Testis (tissue), 3 donors: ENCODE data around the gene RPTOR. TPM values are rescaled to one million over a fixed set of nuclear protein-coding genes. Genes with fewer than 3 reads are reported as not detected.

Source experiments
- DNase-seq: peaks from one replicate; pipeline ENCODE4 v3.0.0-alpha.2; 2019
- H3K27ac ChIP-seq, 2 donors: fragments of 200-600 bp; sonication (generic); one replicate each; pipeline ENCODE4 v1.5.1; 2019
- H3K27me3 ChIP-seq: fragments of 200-600 bp; sonication (generic); one replicate; pipeline ENCODE4 v1.5.1; 2019
- H3K36me3 ChIP-seq: fragments of 200-600 bp; sonication (generic); one replicate; pipeline ENCODE4 v1.5.1; 2017; ENCODE audit warnings: low read depth; ENCODE audit errors: missing control alignments
- H3K4me1 ChIP-seq: fragments of 200-600 bp; sonication (generic); one replicate; pipeline ENCODE4 v1.5.1; 2019
- H3K4me3 ChIP-seq, 2 donors: fragments of 200-600 bp; sonication (generic); one replicate each; pipeline ENCODE4 v1.5.1; 2017 to 2019
- H3K9me3 ChIP-seq: fragments of 200-600 bp; sonication (generic); one replicate; pipeline ENCODE4 v1.5.1; 2017
- POLR2A ChIP-seq: fragments of 450-650 bp; IDR thresholded peaks from one replicate; pipeline ENCODE4 v1.6.1; 2017; ENCODE audit warnings: antibody characterized with exemption, mild to moderate bottlenecking, moderate library complexity
- WGBS, 2 donors: methylation state at CpG; one replicate each; pipeline ENCODE4 v1.1.5; 2018; 5-methylcytosine and 5-hydroxymethylcytosine counted together
- intact Hi-C: fragments of 100-400 bp; cut with DNase I; formaldehyde crosslinking; loops from one replicate; pipeline ENCODE4 v1.15.1; 2023; ENCODE audit warnings: low total_unique reads
- polyA plus RNA-seq: library from polyadenylated mRNA; stranded (reverse); fragments of 350-450 nt; fragmentation: Illumina TruSeq; extraction: RNeasy Lipid Tissue Mini Kit (QIAGEN cat#74804); gene quantifications from one replicate; pipeline ENCODE4 v1.2.3, GENCODE V29; 2014; ENCODE audit warnings: low read depth, low replicate concordance; ENCODE audit not compliant: insufficient read depth
- total RNA-seq, 2 donors: library from RNA; depleted of rRNA; stranded (reverse); fragments of >200 nt; gene quantifications; one replicate each; pipeline ENCODE4 v1.2.3, GENCODE V29; 2016
- TF ChIP-seq, protein P1 (sequence below), 3 experiments: fragments of 450-650 bp in 2 of 3; fragments of 200-600 bp in 1 of 3; sonication (generic) in 1 of 3; IDR thresholded peaks; one replicate each; pipeline ENCODE4 v1.5.1; 2016 to 2019; ENCODE audit warnings: antibody characterized with exemption in 3 of 3, mild to moderate bottlenecking in 2 of 3, moderate library complexity in 1 of 3

RPTOR gene
- total and polyA plus RNA-seq, 3 donors from 2014 or later: 21.8 to 68.3 (median 56.6) TPM

DNA sequence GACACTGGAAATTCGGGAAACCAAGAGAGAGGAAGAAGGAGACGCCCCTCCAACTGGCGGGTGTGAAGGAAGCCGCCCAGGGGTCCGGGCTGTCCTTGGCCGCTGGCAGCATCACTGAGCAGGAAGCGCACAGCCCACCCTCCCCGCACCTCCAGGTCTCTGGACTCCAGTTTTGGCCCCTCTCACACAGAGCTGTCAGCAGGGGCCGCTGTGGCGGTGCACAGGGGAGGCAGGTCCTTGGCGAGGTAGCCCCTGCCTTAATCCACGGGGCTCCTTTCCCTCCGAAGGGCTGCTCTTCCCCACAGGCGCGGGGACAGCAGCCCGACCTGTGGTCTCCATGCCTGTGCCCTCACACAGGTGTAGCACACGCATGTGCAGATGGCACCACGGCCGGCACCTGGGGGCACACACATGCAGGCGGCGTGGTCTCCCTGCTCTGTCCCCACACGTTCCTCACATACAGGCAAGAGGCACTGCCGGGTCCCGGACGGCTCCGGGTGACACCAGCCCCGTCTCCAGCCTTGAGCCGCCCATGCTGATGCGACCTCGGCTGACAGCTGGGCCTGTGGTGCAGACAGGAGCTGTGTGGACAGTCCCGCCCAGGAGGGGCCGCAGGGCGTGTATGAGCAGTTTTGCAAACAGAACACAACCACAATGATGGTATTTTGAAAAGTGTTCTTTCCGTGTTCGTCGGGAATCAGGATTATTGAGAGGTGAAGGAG is 420.4 kb downstream of the RPTOR start:
- H3K27ac ChIP-seq: no peak overlapping the region
- WGBS, 2 donors: 89 to 95% methylated on average over 19 to 36 of the region's 36 CpGs
- H3K4me1 ChIP-seq: peaks cover 24% of the 10 kb centered on the region
- no peaks in the 10 kb centered on the region for H3K9me3 ChIP-seq
- no peaks in the 10 kb centered on the region for H3K27me3 ChIP-seq
- intact Hi-C loops: loop anchor here (10.0 kb wide), 1 partner anchor 100 kb away; no protein-coding TSS in a partner anchor
- no peaks in the 10 kb centered on the region for H3K36me3 ChIP-seq
- no peak overlapping the region for H3K4me3 ChIP-seq
- TF ChIP-seq, protein P1, sequence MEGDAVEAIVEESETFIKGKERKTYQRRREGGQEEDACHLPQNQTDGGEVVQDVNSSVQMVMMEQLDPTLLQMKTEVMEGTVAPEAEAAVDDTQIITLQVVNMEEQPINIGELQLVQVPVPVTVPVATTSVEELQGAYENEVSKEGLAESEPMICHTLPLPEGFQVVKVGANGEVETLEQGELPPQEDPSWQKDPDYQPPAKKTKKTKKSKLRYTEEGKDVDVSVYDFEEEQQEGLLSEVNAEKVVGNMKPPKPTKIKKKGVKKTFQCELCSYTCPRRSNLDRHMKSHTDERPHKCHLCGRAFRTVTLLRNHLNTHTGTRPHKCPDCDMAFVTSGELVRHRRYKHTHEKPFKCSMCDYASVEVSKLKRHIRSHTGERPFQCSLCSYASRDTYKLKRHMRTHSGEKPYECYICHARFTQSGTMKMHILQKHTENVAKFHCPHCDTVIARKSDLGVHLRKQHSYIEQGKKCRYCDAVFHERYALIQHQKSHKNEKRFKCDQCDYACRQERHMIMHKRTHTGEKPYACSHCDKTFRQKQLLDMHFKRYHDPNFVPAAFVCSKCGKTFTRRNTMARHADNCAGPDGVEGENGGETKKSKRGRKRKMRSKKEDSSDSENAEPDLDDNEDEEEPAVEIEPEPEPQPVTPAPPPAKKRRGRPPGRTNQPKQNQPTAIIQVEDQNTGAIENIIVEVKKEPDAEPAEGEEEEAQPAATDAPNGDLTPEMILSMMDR (IDR thresholded peaks at IDR 0.05): no peak
- TF ChIP-seq POLR2A: no peak
- DNase-seq: no peak

DNA sequence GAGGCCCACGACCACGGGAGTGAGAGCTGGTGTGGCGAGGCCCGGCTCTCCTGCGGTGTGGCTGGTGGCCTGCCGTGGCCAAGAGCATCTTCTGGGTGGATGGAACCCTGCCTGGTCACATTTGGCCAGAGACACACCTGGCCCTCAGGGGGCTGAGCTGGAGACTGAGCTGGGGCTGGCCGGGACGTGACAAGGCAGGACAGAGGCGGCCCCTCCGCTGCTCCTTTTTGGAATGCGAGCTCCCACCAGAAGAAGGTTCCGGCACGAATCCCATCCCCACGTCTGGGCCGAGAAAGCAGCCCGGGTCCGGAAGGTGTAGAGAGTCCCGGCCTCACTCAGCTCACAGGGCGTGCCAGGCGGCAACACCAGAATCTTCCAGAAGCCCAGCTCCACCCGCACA is 421.0 kb downstream of the RPTOR start:
- H3K4me1 ChIP-seq: peaks cover 25% of the 10 kb centered on the region
- H3K27ac ChIP-seq: no peak overlapping the region
- no peak overlapping the region for H3K4me3 ChIP-seq
- intact Hi-C loops: loop anchor here (10.0 kb wide), 1 partner anchor 101 kb away; no protein-coding TSS in a partner anchor
- no peaks in the 10 kb centered on the region for H3K9me3 ChIP-seq
- no peaks in the 10 kb centered on the region for H3K27me3 ChIP-seq
- 89 to 92% methylated on average over 19 to 21 of the region's 21 CpGs for WGBS, 2 donors
- no peaks in the 10 kb centered on the region for H3K36me3 ChIP-seq
- TF ChIP-seq POLR2A: no peak
- TF ChIP-seq, protein P1 (IDR thresholded peaks at IDR 0.05): no peak
- DNase-seq: no peak

DNA sequence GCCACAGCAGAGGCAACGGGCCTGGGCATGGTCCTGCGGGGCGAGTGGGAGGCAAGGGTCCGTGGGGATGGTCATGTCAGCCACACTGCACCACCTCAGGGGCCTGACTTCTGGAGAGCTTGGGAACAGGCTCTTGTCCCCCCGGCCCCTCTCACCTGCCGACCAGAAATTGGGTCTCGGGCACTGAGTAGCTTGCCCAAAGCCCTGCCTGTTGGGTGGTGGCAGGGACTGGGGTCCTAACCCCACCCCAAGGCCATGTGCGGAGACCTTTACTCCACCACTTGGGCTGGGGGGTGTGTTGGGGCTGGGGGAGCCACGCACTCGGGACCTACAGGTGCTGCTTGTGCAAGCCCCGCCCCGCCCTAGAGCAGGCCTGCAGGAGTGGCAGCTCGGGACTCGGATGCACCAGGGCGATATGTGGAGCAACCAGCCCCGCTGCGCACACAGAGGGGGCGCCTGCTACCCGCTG is 422.8 kb downstream of the RPTOR start:
- intact Hi-C loops: loop anchor here (10.0 kb wide), 1 partner anchor 103 kb away; no protein-coding TSS in a partner anchor
- Histone ChIP-seq H3K27me3 (no peaks in the 10 kb centered on the region), H3K4me1 (peaks cover 25% of the 10 kb centered on the region), H3K36me3 (no peaks in the 10 kb centered on the region), H3K27ac (no peak overlapping the region), H3K4me3 (no peak overlapping the region), H3K9me3 (no peaks in the 10 kb centered on the region)
- 91 to 97% methylated on average over 7 to 18 of the region's 19 CpGs for WGBS, 2 donors
- TF ChIP-seq, protein P1 (IDR thresholded peaks at IDR 0.05): no peak
- no peak for TF ChIP-seq POLR2A
- no peak for DNase-seq

DNA sequence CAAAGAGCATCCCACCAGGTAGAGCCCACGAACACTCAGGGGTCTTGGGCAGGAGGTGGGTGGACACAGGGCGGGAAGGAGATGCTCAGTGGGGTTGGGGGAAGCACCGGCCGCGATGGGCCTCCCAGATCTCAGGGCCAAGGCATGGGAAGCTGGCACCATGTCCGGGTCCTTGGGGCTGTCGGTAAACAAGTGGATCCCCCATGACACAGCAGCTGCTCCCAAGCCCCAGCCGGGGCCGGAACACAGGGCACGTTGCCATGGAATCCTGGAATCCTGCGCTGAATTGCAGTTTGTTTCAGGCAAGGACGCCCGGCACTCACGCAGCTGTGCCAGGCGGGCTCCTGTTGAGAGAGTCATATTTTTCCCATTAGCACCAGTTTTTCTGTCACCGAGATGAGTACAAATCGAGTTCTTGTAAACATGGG is 424.0 kb downstream of the RPTOR start:
- H3K27me3 ChIP-seq: no peaks in the 10 kb centered on the region
- TF ChIP-seq, protein P1 (IDR thresholded peaks at IDR 0.05): no peak
- no peak for TF ChIP-seq POLR2A
- H3K4me3 ChIP-seq: no peak overlapping the region
- peak; percentile 71 for DNase-seq
- intact Hi-C loops: loop anchor here (10.0 kb wide), 1 partner anchor 104 kb away; no protein-coding TSS in a partner anchor
- H3K36me3 ChIP-seq: no peaks in the 10 kb centered on the region
- H3K4me1 ChIP-seq: peaks cover 25% of the 10 kb centered on the region
- WGBS, 2 donors: 34 to 42% methylated on average over 13 to 17 of the region's 17 CpGs
- H3K27ac ChIP-seq: no peak overlapping the region
- H3K9me3 ChIP-seq: no peaks in the 10 kb centered on the region
